Measurements from ENCODE around the gene VCP. TPM values are rescaled to one million over a fixed set of nuclear protein-coding genes. Genes with fewer than 3 reads are reported as not detected.

The VCP gene
- total RNA-seq, 1 donor from 2014 or later, result 296 TPM

DNA sequence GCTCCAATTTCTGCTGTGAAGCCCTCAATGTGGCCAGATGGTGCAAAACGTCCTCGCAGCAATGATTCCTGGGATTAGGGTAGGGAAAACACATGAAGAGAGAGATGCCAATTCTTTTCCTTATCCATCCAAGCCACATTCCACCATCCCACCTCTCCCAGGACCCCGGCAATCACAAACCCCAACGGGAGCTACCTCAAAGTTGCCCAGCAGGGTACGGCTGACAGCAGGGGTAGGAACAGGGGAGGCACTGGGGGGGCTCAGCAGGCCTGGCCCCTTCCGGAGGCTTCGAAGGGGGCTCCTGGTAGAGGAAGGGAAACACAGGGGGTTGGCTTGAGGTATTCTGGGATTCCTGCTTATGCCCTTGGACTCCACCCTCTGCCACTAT is 33.9 kb upstream of the VCP start:
- Mint-ChIP-seq H3K9me3 (no peaks in the 10 kb centered on the region), H3K4me3 (no peak overlapping the region), H3K27ac (peak overlapping the region; percentile 7), H3K4me1 (peaks cover 37% of the 10 kb centered on the region), H3K36me3 (ENCODE audit: low read depth) (peaks cover 26% of the 10 kb centered on the region), H3K27me3 (no peaks in the 10 kb centered on the region)
- ChIA-PET POLR2A (interaction anchor here (1.1 to 1.8 kb wide), 3 partner anchors 24 to 34 kb away, joined by 3 to 4 read pairs (median 4); partner anchors contain the start of genes FANCG and VCP), CTCF (interaction anchor here (1.2 to 2.1 kb wide), 2 partner anchors 10 to 27 kb away, joined by 3 to 6 read pairs; partner anchors contain the start of genes FANCG and PIGO)
- intact Hi-C loops (cut with micrococcal nuclease), result no loop called here
- ATAC-seq (ENCODE audit: low read depth) (no peak), DNase-seq (no peak)
- TF ChIP-seq, protein P1, sequence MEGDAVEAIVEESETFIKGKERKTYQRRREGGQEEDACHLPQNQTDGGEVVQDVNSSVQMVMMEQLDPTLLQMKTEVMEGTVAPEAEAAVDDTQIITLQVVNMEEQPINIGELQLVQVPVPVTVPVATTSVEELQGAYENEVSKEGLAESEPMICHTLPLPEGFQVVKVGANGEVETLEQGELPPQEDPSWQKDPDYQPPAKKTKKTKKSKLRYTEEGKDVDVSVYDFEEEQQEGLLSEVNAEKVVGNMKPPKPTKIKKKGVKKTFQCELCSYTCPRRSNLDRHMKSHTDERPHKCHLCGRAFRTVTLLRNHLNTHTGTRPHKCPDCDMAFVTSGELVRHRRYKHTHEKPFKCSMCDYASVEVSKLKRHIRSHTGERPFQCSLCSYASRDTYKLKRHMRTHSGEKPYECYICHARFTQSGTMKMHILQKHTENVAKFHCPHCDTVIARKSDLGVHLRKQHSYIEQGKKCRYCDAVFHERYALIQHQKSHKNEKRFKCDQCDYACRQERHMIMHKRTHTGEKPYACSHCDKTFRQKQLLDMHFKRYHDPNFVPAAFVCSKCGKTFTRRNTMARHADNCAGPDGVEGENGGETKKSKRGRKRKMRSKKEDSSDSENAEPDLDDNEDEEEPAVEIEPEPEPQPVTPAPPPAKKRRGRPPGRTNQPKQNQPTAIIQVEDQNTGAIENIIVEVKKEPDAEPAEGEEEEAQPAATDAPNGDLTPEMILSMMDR (IDR thresholded peaks at IDR 0.05), result no peak

DNA sequence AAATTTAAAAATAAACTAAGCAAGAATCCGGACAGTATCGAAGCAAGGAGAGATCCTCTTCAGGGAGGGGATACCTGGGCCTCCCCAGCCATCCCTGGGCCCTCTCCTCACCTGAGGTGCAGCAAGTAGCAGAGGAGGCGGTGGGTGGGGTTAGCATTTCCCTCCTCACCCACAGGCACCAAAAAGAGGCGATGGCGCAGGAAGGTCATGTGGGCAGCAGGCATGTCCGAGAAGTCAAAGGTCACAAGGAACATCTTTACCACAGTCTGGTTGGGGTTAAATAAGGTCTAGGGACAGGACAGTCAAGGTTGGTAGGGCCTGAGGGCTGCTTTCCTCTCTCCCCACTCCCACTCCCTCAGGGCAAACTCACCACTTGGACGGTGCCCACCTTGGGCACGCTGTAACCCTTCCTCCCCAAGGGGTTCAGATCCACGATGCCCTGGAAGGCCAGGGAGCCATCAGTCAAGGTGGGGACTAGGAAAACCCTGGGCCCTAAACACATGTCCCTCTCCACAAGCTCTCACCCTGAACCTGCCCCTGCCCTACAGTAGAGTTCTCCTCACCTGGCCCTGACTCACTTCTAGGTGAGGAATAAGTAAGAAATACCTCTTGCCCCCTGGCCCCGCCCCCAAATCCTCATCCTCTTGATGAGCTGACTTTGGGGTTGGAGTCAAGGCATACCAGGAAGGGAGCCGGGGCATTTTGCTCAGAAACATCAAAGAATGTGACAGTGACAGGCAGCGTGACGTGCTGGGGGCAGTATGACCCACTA is 33.3 kb upstream of the VCP start:
- DNase-seq (no peak), ATAC-seq (ENCODE audit: low read depth) (no peak)
- intact Hi-C loops (cut with micrococcal nuclease), result no loop called here
- H3K4me1 Mint-ChIP-seq, result peaks cover 31% of the 10 kb centered on the region
- TF ChIP-seq, protein P1 (IDR thresholded peaks at IDR 0.05), result no peak
- no peak overlapping the region for H3K4me3 Mint-ChIP-seq
- no peaks in the 10 kb centered on the region for H3K9me3 Mint-ChIP-seq
- ChIA-PET CTCF (interaction anchor here (2.1 kb wide), 1 partner anchor 9 kb away, joined by 6 read pairs; the partner anchor contains the start of gene PIGO), POLR2A (interaction anchor here (1.2 to 1.8 kb wide), 3 partner anchors 24 to 34 kb away, joined by 3 to 4 read pairs (median 3); partner anchors contain the start of genes FANCG and VCP)
- no peaks in the 10 kb centered on the region for H3K27me3 Mint-ChIP-seq
- H3K36me3 Mint-ChIP-seq (ENCODE audit: low read depth), result peaks cover 31% of the 10 kb centered on the region
- H3K27ac Mint-ChIP-seq, result peak overlapping the region; percentile 7

DNA sequence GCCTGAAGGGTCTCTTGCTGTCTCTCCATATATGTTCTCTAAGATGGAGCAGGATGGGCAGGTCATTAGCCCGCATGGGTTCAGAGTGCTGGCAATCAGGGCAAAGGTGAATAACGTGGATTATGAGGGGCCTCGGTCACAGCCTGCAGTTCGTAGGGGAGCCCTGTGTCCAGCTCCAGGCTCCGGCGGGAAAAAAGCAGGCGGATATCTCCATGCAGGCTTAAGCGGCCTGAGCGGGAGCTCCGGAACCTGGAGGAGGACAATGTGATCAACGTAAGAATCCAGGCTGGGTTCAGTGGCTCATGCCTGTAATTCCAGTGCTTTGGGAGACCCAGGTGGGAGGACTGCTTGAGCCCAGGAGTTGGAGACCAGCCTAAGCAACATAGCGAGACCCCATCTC is 32.7 kb upstream of the VCP start:
- H3K27ac Mint-ChIP-seq, result no peak overlapping the region
- ATAC-seq (ENCODE audit: low read depth), result no peak
- ChIA-PET POLR2A (interaction anchor here (1.2 kb wide), 1 partner anchor 25 kb away, joined by 3 read pairs; the partner anchor contains the start of gene FANCG), CTCF (interaction anchor here (2.1 kb wide), 1 partner anchor 9 kb away, joined by 6 read pairs; the partner anchor contains the start of gene PIGO)
- DNase-seq, result no peak
- peaks cover 27% of the 10 kb centered on the region for H3K4me1 Mint-ChIP-seq
- intact Hi-C loops (cut with micrococcal nuclease), result no loop called here
- no peaks in the 10 kb centered on the region for H3K27me3 Mint-ChIP-seq
- H3K4me3 Mint-ChIP-seq, result no peak overlapping the region
- H3K36me3 Mint-ChIP-seq (ENCODE audit: low read depth), result peaks cover 37% of the 10 kb centered on the region
- no peaks in the 10 kb centered on the region for H3K9me3 Mint-ChIP-seq
- TF ChIP-seq, protein P1 (IDR thresholded peaks at IDR 0.05), result no peak

DNA sequence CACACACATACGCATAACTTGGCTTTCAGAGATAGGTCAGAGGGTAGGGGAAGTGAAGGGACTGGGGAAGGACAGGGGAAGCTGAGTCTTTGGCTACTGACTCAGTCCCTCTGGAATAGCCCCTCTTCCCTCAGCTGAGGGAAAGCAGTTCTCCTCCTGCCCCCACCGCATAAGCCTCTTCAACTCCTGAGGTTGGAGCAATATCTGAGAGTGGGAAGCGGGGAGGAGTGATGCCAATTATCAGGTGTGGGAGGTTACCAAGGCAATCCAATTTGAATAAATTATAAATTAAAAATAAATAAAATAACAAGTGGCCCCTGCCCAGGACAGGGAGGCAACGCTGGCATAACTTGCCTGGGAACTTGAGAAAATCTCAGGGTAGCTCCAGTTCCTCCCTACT is 32.2 kb upstream of the VCP start:
- H3K27me3 Mint-ChIP-seq, result no peaks in the 10 kb centered on the region
- CTCF ChIA-PET, result interaction anchor here (2.1 kb wide), 1 partner anchor 8 kb away, joined by 6 read pairs; the partner anchor contains the start of gene PIGO
- no peaks in the 10 kb centered on the region for H3K9me3 Mint-ChIP-seq
- H3K36me3 Mint-ChIP-seq (ENCODE audit: low read depth), result peaks cover 42% of the 10 kb centered on the region
- peaks cover 24% of the 10 kb centered on the region for H3K4me1 Mint-ChIP-seq
- ATAC-seq (ENCODE audit: low read depth) (no peak), DNase-seq (no peak)
- POLR2A ChIA-PET, result interaction anchor here (1.2 to 3.0 kb wide), 2 partner anchors 11 to 25 kb away, joined by 3 to 10 read pairs; partner anchors contain the start of gene FANCG
- intact Hi-C loops (cut with micrococcal nuclease), result no loop called here
- H3K4me3 Mint-ChIP-seq, result no peak overlapping the region
- no peak overlapping the region for H3K27ac Mint-ChIP-seq
- TF ChIP-seq, protein P1 (IDR thresholded peaks at IDR 0.05), result no peak
